Adipose tissue (tissue), 3 donors: ENCODE results near the gene MAP2K4. TPM values are rescaled to one million over a fixed set of nuclear protein-coding genes. Genes with fewer than 3 reads are reported as not detected.

Source experiments
- polyA plus RNA-seq, 3 donors: library from polyadenylated mRNA; stranded (reverse); fragments of 200-250 nt; gene quantifications; one replicate each; pipeline ENCODE4 v1.2.3, GENCODE V29; 2013
- donor health status: healthy with polysubstance abuse.
- donor health status: Bipolar disorder and iron deficiency.
- donor health status: healthy.

MAP2K4 gene
- polyA plus RNA-seq, 3 donors = 5.4 to 13.4 (median 10.5) TPM

Other genes starting within 250 kb of the MAP2K4 start
- 1 to 10 TPM; 2.7 to 3.6 (median 3.5) TPM for gene ZNF18, start 23.4 kb upstream of the MAP2K4 start, polyA plus RNA-seq